SU-DHL-6 (cell line): ENCODE results near the gene LRBA.

Experiments
- H2AFZ ChIP-seq: fragments of 200-600 bp; sonication (generic); 2 replicates; pipeline ENCODE4 v1.6.1; 2014; ENCODE audit warnings: low read depth, mild to moderate bottlenecking, moderate library complexity, mixed read lengths, antibody characterized with exemption, low read length; ENCODE audit not compliant: severe bottlenecking
- H3F3A ChIP-seq: fragments of 200-600 bp; shearing (Covaris generic); 2 replicates; pipeline ENCODE4 v1.6.0; 2016; ENCODE audit warnings: antibody characterized with exemption, mild to moderate bottlenecking; ENCODE audit not compliant: insufficient read depth
- H3K27ac ChIP-seq: fragments of 200-600 bp; sonication (generic); 2 replicates; pipeline ENCODE4 v1.5.1; 2016; ENCODE audit warnings: low read depth, mild to moderate bottlenecking, low read length, moderate library complexity, mixed read lengths
- H3K27me3 ChIP-seq: fragments of 200-600 bp; sonication (generic), shearing (Covaris generic); 2 replicates; pipeline ENCODE4 v1.6.0; 2014; ENCODE audit warnings: mild to moderate bottlenecking, low read length
- H3K36me3 ChIP-seq: fragments of 200-600 bp; sonication (generic); 2 replicates; pipeline ENCODE4 v1.6.1; 2014; ENCODE audit warnings: mild to moderate bottlenecking, low read length, mixed read lengths
- H3K4me2 ChIP-seq: fragments of 300-600, 200-600 bp; shearing (Covaris generic), sonication (generic); 2 replicates; pipeline ENCODE4 v1.6.0; 2014; ENCODE audit warnings: low read length, low read depth, mild to moderate bottlenecking; ENCODE audit not compliant: poor library complexity, severe bottlenecking
- H3K4me3 ChIP-seq: fragments of 200-600 bp; sonication (generic); 2 replicates; pipeline ENCODE4 v1.5.1; 2014; ENCODE audit warnings: antibody characterized with exemption, low read length, mild to moderate bottlenecking, mixed read lengths; ENCODE audit not compliant: insufficient read depth, poor library complexity, severe bottlenecking
- H3K79me2 ChIP-seq: fragments of 200-600 bp; sonication (generic); 2 replicates; pipeline ENCODE4 v1.6.1; 2014; ENCODE audit warnings: mild to moderate bottlenecking, low read length, moderate library complexity; ENCODE audit not compliant: insufficient read depth
- H3K9ac ChIP-seq: fragments of 200-600 bp; sonication (generic); 2 replicates; pipeline ENCODE4 v1.7.0; 2014; ENCODE audit warnings: mild to moderate bottlenecking, low read length
- H3K9me2 ChIP-seq: fragments of 200-600 bp; sonication (generic); replicated peaks from 2 replicates; pipeline ENCODE4 v1.6.1; 2014; ENCODE audit warnings: low read length; ENCODE audit not compliant: insufficient read depth
- H3K9me3 ChIP-seq: fragments of 200-600 bp; sonication (generic); 2 replicates; pipeline ENCODE4 v1.6.1; 2014; ENCODE audit warnings: low read length, mixed read lengths; ENCODE audit not compliant: insufficient read depth
- H4K20me1 ChIP-seq: fragments of 200-600 bp; sonication (generic); 2 replicates; pipeline ENCODE4 v1.6.1; 2014; ENCODE audit warnings: low read depth, mild to moderate bottlenecking, antibody characterized with exemption, low read length, moderate library complexity, mixed read lengths
- CTCF ChIP-seq: fragments of 200-600 bp; sonication (generic); IDR thresholded peaks from one replicate; pipeline ENCODE4 v1.5.1; 2017; ENCODE audit warnings: antibody characterized with exemption, mild to moderate bottlenecking, low read length, moderate library complexity; ENCODE audit not compliant: insufficient read depth, poor library complexity, severe bottlenecking
- EZH2phosphoT487 ChIP-seq: fragments of 200-600 bp; sonication (generic), shearing (Covaris generic); conservative IDR thresholded peaks from 2 replicates; pipeline ENCODE4 v1.6.1; 2018; ENCODE audit warnings: mild to moderate bottlenecking, antibody characterized with exemption, low read length, moderate library complexity, mixed read lengths

The LRBA gene

GRCh38 chr4:150720973-150721518 is 294.0 kb downstream of the LRBA start:
- no peaks in the 10 kb centered on the region for H3K9me2 ChIP-seq
- no peaks in the 10 kb centered on the region for H3K79me2 ChIP-seq
- no peaks in the 10 kb centered on the region for H4K20me1 ChIP-seq
- no peaks in the 10 kb centered on the region for H3K9me3 ChIP-seq
- no peak for TF ChIP-seq EZH2phosphoT487
- TF ChIP-seq CTCF: no peak
- no peaks in the 10 kb centered on the region for H3K27me3 ChIP-seq
- H3K36me3 ChIP-seq: no peaks in the 10 kb centered on the region
- H3K27ac ChIP-seq: no peak overlapping the region
- H3K4me3 ChIP-seq: no peak overlapping the region
- H3K9ac ChIP-seq: no peak overlapping the region
- no peak overlapping the region for H2AFZ ChIP-seq
- H3F3A ChIP-seq: 0 out of 2 replicates have a peak, but pooled peaks cover 3% of the 10 kb centered on the region
- H3K4me2 ChIP-seq: no peak overlapping the region

GRCh38 chr4:150717952-150718351 is 297.1 kb downstream of the LRBA start:
- Histone ChIP-seq H3K9me2 (no peaks in the 10 kb centered on the region), H3K4me3 (no peak overlapping the region), H3K4me2 (no peak overlapping the region), H4K20me1 (no peaks in the 10 kb centered on the region), H2AFZ (no peak overlapping the region), H3K27ac (no peak overlapping the region), H3K27me3 (no peaks in the 10 kb centered on the region), H3K79me2 (no peaks in the 10 kb centered on the region), H3F3A (0 out of 2 replicates have a peak, but pooled peaks cover 3% of the 10 kb centered on the region), H3K9me3 (no peaks in the 10 kb centered on the region), H3K9ac (no peak overlapping the region), H3K36me3 (no peaks in the 10 kb centered on the region)
- TF ChIP-seq EZH2phosphoT487: no peak
- no peak for TF ChIP-seq CTCF

- no peaks in the 10 kb centered on the region for H3K9me3 ChIP-seq
- no peak overlapping the region for H3K4me3 ChIP-seq
- H4K20me1 ChIP-seq: no peaks in the 10 kb centered on the region
- no peaks in the 10 kb centered on the region for H3K79me2 ChIP-seq
- no peaks in the 10 kb centered on the region for H3K9me2 ChIP-seq
- no peak overlapping the region for H2AFZ ChIP-seq
- H3K27me3 ChIP-seq: no peaks in the 10 kb centered on the region
- no peak overlapping the region for H3K9ac ChIP-seq
- no peaks in the 10 kb centered on the region for H3K36me3 ChIP-seq
- no peak overlapping the region for H3K4me2 ChIP-seq
- no peak for TF ChIP-seq CTCF
- no peak for TF ChIP-seq EZH2phosphoT487
- H3K27ac ChIP-seq: no peak overlapping the region
- 0 out of 2 replicates have a peak, but pooled peaks cover 3% of the 10 kb centered on the region for H3F3A ChIP-seq
Measured at GRCh38 chr4:150714462-150715438, 300.3 kb downstream of the LRBA start.
